ENCODE data around the gene AP3B1.

AP3B1 gene

DNA sequence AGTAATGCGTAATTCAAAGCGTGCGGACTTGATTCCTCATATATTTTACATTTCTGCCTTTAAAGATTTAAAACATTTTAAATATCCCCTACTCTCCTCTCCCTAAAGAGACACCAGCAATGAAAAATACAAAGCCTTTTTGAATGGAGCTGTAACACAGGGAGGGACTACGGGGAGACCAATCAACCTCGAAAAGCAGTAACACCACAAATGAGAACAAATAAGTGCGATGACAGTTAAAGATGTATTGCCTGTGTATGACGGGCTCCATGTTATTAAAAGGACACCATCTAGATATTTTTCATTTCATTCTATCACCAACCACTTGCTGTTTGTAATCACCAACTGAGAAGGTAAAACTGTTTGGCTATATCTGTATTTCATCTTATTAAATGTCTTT is 288.0 kb downstream of the AP3B1 start:
- no peak for DNase-seq (ENCODE audit: extremely low read depth in 1 of 2, low read depth in 1 of 2)

DNA sequence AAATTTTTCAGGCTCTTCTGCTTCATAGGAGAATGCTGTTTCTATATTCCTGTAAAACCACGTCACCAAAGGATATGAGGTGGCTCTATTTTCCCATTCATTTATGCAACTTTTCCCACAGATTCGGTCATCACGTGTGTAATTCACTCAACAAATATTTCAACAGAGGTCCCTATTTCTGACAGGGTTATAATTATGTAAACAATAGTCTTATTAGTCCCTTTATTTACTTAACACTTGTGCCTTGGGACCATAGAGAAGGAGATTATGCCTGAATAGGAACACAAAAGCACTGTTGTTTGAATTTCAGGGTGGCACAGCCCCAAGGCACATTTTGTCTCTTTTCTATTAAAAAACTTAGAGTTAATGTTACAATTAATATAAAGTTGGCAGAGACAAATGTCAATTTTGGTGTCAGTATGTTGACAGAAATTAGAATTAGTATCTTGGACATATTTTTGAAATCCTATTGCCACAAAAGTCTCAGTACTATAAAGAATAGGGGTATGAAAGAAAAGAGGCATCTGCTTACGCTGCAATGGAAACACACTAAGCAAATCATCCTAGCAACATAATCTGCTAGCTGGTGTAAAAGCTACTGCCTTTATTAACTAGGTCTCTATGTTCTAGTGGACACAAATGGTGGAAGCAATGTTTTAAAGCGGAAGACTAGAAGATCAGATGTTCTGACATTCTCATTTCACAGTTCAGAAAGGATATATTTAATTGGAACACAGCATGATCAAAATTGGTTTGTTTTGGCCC is 289.3 kb downstream of the AP3B1 start:
- DNase-seq (ENCODE audit: extremely low read depth in 1 of 2, low read depth in 1 of 2), result no peak

DNA sequence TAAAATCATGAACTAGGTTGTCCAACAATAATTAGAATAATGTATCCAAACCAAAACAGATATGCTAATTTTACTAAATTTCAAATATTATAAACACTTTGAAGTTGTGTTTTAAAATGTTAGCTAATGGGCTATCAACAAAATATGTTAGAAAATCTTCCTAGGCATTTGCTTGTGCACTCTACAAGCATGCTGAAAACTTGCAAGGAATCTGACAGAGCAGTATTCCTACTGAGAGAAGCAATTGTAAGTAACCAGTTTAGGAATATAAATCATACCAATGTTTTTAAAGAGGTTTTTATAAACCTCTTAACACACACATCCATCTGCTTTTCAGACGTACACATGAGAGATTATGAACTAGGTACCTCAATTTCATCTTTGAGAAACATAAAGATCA is 289.9 kb downstream of the AP3B1 start:
- DNase-seq (ENCODE audit: extremely low read depth in 1 of 2, low read depth in 1 of 2), result no peak

DNA sequence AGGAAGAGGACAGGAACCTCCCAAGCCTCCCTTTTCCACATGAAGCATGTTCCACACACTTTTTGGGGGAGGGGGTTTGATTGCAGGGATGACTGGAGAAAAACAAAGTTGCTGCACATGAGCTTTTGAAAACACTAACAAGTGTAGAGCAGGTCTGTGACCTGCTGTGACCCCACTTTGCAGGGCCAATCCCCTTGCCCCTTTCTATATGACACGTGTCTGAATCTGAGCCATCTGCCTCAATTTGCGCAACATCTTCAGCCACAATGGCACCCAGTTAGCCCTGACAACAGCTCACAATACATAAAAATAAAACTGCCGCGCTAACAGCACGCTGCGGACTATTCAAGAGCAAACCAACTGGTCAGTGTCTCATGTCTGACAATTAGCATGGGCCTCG is 290.6 kb downstream of the AP3B1 start:
- no peak for DNase-seq (ENCODE audit: extremely low read depth in 1 of 2, low read depth in 1 of 2)

DNA sequence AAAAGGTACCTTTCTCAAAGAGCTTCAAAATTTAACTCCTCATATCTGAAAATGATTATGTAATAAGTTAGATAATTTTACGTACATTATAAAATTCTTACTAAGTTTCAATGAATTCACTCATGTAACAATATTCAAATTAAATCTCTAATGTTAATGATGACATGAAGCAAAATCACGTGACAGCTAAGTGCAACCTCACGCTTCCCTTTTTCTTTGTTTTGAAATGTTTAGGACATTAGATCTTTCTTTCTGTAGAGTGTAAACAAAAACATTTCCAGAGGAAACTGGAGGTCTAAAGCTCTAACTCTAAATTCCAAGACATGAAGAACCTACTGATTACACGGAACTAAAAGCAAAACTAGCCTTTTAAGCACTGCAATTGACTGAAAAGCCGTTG is 291.0 kb downstream of the AP3B1 start:
- DNase-seq (ENCODE audit: extremely low read depth in 1 of 2, low read depth in 1 of 2), result no peak

DNA sequence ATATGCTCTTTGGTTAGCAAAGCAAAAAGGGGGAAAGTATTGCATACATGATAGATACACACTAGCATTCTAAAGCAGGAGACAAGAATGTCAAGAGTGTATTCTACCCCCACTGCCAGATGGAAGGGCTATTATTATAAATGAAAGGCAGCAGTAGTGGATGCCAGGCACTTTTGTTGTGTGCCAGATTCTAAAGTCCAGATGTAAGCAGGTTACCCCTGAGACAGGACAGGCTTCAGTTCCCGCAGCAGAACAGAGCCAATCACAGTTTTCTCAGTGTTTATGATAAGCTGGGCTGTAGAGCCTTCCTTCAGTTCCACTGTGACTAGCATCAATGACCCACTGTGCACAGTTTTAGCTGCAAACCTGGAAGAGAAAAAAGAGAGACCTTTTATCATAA is 291.8 kb downstream of the AP3B1 start:
- DNase-seq (ENCODE audit: extremely low read depth in 1 of 2, low read depth in 1 of 2), result no peak

DNA sequence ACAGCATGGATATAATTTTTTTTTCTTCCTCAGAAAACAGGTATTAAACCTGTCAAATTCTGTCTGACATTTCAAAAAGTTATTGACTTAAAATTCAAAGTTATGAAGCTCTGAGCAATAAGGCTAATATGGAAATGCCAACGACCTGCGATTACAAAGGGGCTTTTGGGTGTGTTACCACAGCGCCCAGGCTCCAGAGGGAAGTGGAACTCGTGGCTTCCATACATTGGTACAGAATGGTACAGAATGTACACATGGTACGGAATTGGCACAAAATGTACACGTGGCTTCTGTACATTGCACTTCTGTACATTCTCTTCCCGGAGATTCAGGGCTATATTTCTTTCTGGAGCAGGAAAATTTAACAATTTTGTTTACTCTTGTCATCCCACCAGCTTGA is 293.3 kb downstream of the AP3B1 start:
- DNase-seq (ENCODE audit: extremely low read depth in 1 of 2, low read depth in 1 of 2), result no peak

DNA sequence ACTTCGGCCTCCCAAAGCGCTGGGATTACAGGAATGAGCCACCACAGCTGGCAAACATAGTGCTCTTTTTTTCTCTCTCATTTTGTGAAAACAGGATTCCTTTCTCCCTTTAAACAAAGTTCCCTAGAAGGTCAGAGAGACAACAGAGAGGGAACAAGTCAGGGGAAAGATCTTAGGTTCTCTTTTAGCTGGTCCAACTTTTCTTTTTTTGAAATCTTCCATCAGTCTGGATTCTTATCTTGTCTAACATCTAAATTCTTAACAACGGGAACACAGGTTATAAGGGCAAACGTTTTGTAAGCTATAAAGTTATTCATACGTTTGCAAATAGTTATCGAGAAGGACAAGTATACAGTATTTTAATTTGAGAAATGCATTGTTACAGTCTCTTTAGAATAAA is 294.3 kb downstream of the AP3B1 start:
- no peak for DNase-seq (ENCODE audit: extremely low read depth in 1 of 2, low read depth in 1 of 2)

DNA sequence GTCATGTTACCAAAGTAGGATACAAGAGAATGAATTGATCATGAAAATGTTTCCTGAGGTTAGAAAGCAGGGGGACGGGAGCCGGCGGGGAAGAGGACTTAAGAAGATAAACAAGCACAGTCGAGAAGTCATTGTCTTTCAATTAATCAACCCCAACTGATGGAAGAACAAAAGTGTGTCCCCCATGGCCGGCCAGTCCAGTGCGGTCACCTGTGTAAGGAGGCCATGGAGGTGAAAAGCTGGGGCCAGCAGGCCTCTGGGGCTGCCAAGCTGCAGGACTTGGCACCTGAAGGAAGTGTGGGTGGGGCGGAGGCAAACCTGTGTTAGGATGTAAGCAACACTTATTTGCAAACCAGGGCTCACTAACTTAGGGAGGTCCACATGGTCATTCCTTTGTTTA is 295.1 kb downstream of the AP3B1 start:
- DNase-seq (ENCODE audit: extremely low read depth in 1 of 2, low read depth in 1 of 2), result no peak

DNA sequence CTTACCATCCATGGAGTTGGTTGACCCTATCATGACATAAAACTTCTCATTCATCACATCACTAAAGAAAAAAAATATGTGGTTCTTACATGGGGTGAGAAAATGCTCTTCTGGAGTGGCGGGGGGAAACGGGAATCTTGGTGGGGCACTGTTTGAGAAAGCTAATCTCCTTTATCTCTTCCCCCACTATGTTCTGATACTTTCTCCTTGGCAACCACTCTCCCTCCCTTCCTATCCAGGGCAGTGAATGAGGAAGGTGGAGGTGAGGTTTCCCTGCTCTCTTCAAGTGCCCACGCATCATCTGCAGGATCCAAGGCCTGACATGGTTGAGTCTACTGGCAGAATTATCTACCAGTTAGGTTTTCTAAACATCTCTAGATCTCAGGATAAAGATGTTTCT is 297.6 kb downstream of the AP3B1 start:
- DNase-seq (ENCODE audit: extremely low read depth in 1 of 2, low read depth in 1 of 2), result no peak

DNA sequence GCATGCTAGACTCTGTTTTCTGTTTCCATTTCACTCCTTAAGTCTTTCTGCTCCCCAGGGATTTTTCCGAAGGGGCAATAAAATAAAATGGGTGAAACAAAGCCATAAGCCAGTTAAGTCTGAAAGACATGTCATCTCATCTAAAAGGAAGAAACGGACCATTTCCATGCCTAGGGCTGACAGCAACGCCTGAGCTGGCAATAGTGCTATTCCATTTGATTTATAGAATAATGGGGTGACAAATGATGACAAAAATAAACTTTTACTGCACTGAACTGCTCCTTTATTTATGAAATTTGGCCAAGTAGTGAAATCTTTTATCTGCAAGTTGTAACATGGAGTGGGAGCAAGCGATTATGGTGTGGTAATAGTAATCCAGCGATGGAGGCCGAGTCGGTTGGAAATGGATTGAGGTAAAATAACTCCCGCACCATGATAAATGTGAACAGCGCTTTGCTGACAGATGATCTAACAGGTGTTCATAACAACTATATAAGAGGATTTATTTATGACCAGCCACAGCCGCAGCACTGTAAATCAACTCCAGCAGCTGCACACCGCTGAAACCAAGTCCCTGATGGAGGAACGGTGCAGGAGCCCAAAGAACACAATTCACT is 298.6 kb downstream of the AP3B1 start:
- no peak for DNase-seq (ENCODE audit: extremely low read depth in 1 of 2, low read depth in 1 of 2)

DNA sequence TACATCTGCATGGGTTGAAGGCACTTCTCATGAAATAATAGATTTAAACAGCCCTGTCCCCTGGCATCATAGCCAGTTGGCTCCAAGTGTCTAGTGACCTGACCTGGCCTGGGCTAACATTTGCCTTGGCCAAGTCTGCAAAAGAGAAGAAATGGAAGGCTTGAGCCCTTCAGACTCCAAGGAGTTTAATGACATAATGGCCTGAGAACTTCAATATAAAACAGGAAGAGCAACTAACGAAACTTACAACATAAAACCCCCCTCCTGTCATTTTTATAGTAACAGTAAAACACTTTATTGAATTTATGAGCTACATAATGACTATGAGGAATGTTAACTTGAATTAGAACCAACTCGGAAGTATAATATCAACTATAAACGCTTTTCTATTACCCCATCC is 299.6 kb downstream of the AP3B1 start:
- no peak for DNase-seq (ENCODE audit: extremely low read depth in 1 of 2, low read depth in 1 of 2)

DNA sequence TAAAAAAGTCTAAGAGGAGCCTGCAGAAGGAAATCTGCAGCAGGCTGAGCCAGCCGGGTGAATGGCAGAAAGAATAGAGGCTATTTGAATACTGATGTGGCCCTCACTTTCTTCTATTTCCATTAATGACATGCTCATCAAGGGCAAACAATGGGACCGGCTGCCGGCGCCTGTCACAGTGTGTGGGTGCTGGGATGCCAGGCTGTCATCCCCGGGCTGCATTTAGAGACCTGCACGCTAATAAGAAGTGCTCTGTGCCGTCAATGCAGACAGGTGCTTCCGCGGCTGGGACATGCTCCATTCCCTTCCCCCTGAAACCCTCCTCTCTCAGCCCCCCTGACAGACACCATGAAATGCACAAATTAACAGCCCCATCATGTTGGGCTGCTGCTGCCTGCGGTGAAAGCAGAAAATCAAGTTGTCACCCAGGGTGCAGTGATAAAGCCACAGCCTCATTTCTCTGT is 300.6 kb downstream of the AP3B1 start:
- no peak for DNase-seq (ENCODE audit: extremely low read depth in 1 of 2, low read depth in 1 of 2)

DNA sequence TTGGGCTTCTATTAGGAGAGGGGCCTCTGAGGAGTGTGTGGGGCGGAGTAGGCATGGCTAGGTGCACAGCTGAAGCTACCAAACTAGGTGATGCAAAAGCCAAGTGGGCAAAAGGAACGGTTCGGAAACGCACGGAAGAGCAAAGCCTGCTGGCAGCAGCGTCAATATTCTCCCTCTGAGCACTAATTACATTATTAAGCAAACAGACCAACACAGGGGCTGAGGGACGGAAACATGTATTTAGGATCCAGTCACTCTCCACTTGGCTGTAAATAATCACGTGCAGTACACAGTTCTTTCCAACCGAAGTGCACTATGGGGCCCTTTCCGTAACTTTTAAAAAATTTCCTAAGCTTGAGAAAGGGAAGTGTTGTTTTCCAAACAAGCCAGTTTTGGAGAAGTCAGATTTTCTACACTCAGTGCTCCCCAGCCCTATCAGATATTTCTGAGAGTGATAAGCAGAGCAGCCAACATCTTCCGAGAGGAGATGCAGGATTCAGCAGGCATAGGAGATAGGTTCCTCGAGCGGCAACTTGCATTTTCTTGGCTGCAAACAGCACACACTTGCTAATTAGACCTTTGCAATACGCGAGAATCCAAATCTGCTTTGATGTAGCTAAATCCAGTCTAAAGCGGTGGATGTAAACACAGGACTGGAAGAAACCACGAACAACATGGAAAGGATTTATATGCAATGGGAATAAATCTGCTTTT is 301.2 kb downstream of the AP3B1 start:
- no peak for DNase-seq (ENCODE audit: extremely low read depth in 1 of 2, low read depth in 1 of 2)

DNA sequence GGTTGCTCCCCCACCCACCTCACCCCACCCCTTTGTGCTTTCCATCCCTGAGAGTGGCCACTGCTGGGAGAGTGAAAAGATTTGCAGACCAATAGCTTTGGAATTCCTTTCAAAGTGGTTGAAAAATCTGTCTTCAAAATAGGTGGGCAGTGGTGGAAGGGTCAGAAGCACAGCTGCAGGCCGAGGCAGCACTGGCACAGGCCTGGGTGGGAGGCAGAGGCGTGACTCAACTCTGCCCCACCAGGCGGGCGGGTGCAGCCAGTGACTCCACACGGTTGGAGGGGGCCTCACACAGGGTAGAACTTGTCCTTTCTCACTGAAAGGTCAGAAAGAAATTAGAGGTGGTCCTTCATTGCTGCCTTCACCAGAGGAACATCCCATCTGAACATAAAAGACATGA is 303.4 kb downstream of the AP3B1 start:
- DNase-seq (ENCODE audit: extremely low read depth in 1 of 2, low read depth in 1 of 2), result no peak

DNA sequence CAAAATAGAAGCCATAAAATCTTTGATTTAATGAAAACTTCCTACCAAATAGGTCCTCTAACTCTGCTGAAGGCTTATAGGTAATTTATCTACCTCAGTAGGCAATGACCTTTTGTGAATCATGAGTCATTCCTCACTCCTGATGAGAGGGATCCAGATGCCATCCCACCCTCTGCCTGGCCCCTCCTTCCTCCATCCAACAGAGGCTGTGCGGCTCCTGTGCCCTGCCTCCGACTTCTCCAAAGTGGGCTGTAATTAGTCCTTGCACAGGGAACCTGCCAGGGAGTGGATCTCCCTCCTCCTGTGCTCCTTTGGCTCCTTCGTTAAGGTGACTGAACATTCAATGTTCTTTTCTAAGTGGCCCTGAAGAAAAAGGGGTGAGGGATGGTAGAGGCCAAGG is 304.5 kb downstream of the AP3B1 start:
- DNase-seq (ENCODE audit: extremely low read depth in 1 of 2, low read depth in 1 of 2), result no peak

DNA sequence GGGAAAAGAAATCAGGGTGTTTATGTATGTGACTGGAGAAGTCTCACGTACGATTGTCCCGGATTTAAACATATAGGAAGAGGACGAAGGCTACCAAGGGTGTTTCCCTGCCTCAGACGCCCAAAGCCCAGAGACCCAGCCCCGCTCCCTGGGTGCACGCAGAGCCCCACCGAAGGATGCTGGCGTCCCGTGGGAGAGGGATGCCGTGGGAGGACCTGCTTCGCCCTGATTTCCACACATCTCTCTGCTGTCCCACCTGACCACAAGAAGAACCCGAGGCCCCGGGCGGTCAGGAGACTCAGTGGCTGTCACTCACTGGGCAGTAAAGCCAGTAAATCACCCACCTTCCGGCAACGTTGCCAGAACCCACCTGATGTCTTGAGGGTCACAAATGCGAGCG is 306.5 kb downstream of the AP3B1 start:
- DNase-seq (ENCODE audit: extremely low read depth in 1 of 2, low read depth in 1 of 2), result no peak

DNA sequence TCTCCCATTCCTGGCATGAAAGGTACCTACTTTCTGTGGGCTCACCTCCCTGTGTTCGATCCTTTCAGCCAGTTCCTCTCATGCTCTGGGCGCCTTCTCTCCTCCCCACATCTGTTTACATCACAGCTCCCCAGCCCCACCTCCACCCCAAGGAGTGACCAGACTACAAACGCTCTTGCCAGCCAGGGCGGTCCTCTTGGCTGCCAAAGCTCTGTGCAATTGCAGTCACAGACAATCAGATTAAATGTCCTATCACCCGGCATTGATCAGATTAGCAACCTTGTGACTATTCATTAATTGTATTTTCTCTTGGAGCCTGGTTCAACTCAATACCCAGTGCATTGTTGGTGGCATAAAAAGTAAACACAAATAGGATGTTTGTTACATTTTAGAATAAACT is 307.2 kb downstream of the AP3B1 start:
- no peak for DNase-seq (ENCODE audit: extremely low read depth in 1 of 2, low read depth in 1 of 2)

DNA sequence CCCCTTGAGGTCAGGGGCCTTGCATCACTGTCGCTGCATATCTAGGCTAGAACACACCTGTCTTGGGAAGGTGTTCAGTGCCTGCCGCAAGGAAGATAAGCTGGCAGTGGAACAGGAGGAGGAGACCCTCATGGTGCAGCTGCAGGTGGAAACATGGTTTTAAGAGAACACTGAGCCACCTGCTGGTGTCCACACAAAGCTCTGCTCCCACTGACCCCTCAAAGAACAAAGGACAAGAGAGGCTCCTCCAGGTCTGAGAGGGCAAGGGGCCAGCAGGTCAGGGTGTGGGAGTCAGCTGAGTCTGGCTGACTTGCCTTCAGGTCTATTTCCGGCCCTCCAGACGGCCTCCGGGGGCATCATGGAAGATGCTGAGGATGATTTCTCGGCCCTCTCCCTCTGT is 308.2 kb downstream of the AP3B1 start:
- no peak for DNase-seq (ENCODE audit: extremely low read depth in 1 of 2, low read depth in 1 of 2)

DNA sequence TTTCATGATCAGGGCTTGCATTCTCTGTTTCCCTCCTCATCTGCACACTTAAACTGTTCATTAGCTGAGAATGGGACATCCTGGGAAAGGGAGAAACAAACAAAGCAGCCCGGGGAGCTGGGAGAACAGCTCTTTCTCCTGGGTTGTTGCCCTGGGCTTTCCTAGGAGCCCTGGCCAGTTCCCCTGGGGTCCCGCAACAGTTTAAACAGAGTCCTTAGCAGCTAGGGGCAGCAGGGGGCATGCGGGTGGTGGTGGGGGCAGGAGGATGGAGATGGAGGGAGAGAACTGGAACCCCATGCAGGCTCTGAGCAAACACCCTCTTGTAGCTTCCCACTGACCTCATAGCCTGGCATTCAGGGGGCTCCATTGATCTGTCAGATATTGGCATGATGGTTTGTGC is 309.3 kb downstream of the AP3B1 start:
- no peak for DNase-seq (ENCODE audit: extremely low read depth in 1 of 2, low read depth in 1 of 2)

DNA sequence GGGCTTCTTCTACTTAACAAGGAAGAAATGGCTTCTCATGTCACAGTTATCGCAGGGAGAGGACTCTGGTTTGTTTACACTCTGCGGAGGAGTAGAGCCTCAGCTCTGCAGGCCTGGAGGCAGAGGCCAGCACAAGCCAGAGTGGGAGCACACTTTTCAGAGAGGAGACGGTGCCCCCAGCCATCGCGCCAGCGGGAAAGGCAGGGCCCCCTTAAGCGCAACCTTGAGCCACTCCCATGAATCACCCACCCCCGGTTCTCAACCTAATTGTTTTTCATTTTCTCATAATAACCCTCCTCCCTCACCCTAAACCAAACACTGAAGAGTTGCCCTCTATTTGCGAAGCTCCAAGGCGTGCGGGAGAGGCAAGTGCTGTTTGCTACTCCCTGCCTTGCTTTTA is 309.9 kb downstream of the AP3B1 start:
- DNase-seq (ENCODE audit: extremely low read depth in 1 of 2, low read depth in 1 of 2), result no peak
